ENCODE measurements around the gene ANKMY1. TPM values are rescaled to one million over a fixed set of nuclear protein-coding genes. Genes with fewer than 3 reads are reported as not detected.

Gene ANKMY1
- total and polyA plus RNA-seq, 2 experiments from 2014 or later = 2.3 to 8.9 TPM

- no peak overlapping the region for H3K27ac Mint-ChIP-seq
- TF ChIP-seq ZNF462 (CRISPR knock-in tag; IDR thresholded peaks at IDR 0.05) = no peak
- TF ChIP-seq REST (IDR thresholded peaks at IDR 0.05; ENCODE audit: unreplicated experiment) = no peak
- TF ChIP-seq JUNB (IDR thresholded peaks at IDR 0.05; ENCODE audit: unreplicated experiment) = no peak
- no peak for TF ChIP-seq POLR2AphosphoS5 (IDR thresholded peaks at IDR 0.05; ENCODE audit: low read depth)
- TF ChIP-seq ZNF114 (CRISPR knock-in tag; IDR thresholded peaks at IDR 0.05) = no peak
- TF ChIP-seq EZH2 (IDR thresholded peaks at IDR 0.05; ENCODE audit: low read depth, unreplicated experiment) = no peak
- no peak for TF ChIP-seq CTCF (conservative IDR thresholded peaks at IDR 0.05; ENCODE audit: low read depth in 2 of 2)
- TF ChIP-seq ETS1 (IDR thresholded peaks at IDR 0.05) = no peak
- no peak for TF ChIP-seq ZNF331 (CRISPR knock-in tag; IDR thresholded peaks at IDR 0.05; ENCODE audit: low read depth)
- no peak for TF ChIP-seq EZH2phosphoT487 (IDR thresholded peaks at IDR 0.05; ENCODE audit: unreplicated experiment)
- TF ChIP-seq NANOG (IDR thresholded peaks at IDR 0.05; ENCODE audit: borderline replicate concordance) = no peak
- TF ChIP-seq CREB1 (CRISPR knock-in tag; IDR thresholded peaks at IDR 0.05; ENCODE audit: low read depth) = no peak
- TF ChIP-seq STAT1 (IDR thresholded peaks at IDR 0.05; ENCODE audit: unreplicated experiment) = no peak
- no peaks in the 10 kb centered on the region; the same call in 2 of the 3 replicates for H3K4me1 Mint-ChIP-seq
Measured at GRCh38 chr2:240507778-240508251, 50.0 kb downstream of the ANKMY1 start.

More at GRCh38 chr2:240507778-240508251, 50.0 kb downstream of the ANKMY1 start:
- Histone ChIP-seq H2AFZ (no peak overlapping the region), H3K36me3 (ENCODE audit: insufficient read depth) (no peaks in the 10 kb centered on the region), H4K20me1 (replicated peaks; ENCODE audit: insufficient read depth) (no peaks in the 10 kb centered on the region), H3K79me2 (replicated peaks; ENCODE audit: insufficient read depth) (no peaks in the 10 kb centered on the region), H3K4me2 (no peak overlapping the region), H3K27ac (ENCODE audit: low read depth) (no peak overlapping the region), H3K27me3 (ENCODE audit: insufficient read depth) (no peaks in the 10 kb centered on the region), H3K4me3 (no peak overlapping the region), H3F3A (replicated peaks; ENCODE audit: low read depth) (no peaks in the 10 kb centered on the region), H3K9me2 (ENCODE audit: insufficient read depth) (0 out of 2 replicates have a peak, but pooled peaks cover 4% of the 10 kb centered on the region), H3K4me1 (ENCODE audit: insufficient read depth) (no peaks in the 10 kb centered on the region)
- DNase-seq (ENCODE audit: low spot score) (no peak), ATAC-seq (no peak)
- Mint-ChIP-seq H3K9me3 (no peaks in the 10 kb centered on the region), H3K4me3 (no peak overlapping the region), H3K27me3 (ENCODE audit: insufficient read depth, low read depth, poor library complexity) (peaks cover 6% of the 10 kb centered on the region), H3K36me3 (ENCODE audit: low read depth) (no peaks in the 10 kb centered on the region)
